Ishikawa (cell line): ENCODE results near the gene GHSR.
A peak's percentile ranks its signal among the peaks of the same experiment; 100 is the strongest.

Source experiments
- CEBPB ChIP-seq: IDR thresholded peaks from 2 replicates; pipeline ENCODE4 v1.6.1; 2012
- CREB1 ChIP-seq: IDR thresholded peaks from 2 replicates; pipeline ENCODE4 v1.6.1; 2012; ENCODE audit warnings: low read depth
- EGR1 ChIP-seq: IDR thresholded peaks from 2 replicates; pipeline ENCODE4 v1.6.1; 2012
- EP300 ChIP-seq: IDR thresholded peaks from 2 replicates; pipeline ENCODE4 v1.6.1; 2012; ENCODE audit warnings: borderline replicate concordance
- FOXM1 ChIP-seq: IDR thresholded peaks from 2 replicates; pipeline ENCODE4 v1.6.1; 2012; ENCODE audit warnings: low read depth, borderline replicate concordance
- NFIC ChIP-seq: IDR thresholded peaks from 2 replicates; pipeline ENCODE4 v1.6.1; 2012
- RAD21 ChIP-seq: IDR thresholded peaks from 2 replicates; pipeline ENCODE4 v1.6.1; 2012; ENCODE audit warnings: low read depth
- TAF1 ChIP-seq: IDR thresholded peaks from 2 replicates; pipeline ENCODE4 v1.6.1; 2012; ENCODE audit warnings: low read depth, mild to moderate bottlenecking
- TCF12 ChIP-seq: IDR thresholded peaks from 2 replicates; pipeline ENCODE4 v1.6.1; 2012; ENCODE audit warnings: low read depth
- TEAD4 ChIP-seq: IDR thresholded peaks from 2 replicates; pipeline ENCODE4 v1.6.1; 2012
- USF1 ChIP-seq: IDR thresholded peaks from 2 replicates; pipeline ENCODE4 v1.6.1; 2012
- YY1 ChIP-seq: IDR thresholded peaks from 2 replicates; pipeline ENCODE4 v1.6.1; 2012; ENCODE audit warnings: low read depth
- ZBTB7A ChIP-seq: IDR thresholded peaks from 2 replicates; pipeline ENCODE4 v1.6.1; 2012; ENCODE audit warnings: low read depth
- TF ChIP-seq, protein P1 (sequence below): IDR thresholded peaks from 2 replicates; pipeline ENCODE4 v1.6.1; 2012; ENCODE audit warnings: low read depth, mild to moderate bottlenecking
- TF ChIP-seq, protein P2 (sequence below): IDR thresholded peaks from 2 replicates; pipeline ENCODE4 v1.6.1; 2012

The GHSR gene

DNA sequence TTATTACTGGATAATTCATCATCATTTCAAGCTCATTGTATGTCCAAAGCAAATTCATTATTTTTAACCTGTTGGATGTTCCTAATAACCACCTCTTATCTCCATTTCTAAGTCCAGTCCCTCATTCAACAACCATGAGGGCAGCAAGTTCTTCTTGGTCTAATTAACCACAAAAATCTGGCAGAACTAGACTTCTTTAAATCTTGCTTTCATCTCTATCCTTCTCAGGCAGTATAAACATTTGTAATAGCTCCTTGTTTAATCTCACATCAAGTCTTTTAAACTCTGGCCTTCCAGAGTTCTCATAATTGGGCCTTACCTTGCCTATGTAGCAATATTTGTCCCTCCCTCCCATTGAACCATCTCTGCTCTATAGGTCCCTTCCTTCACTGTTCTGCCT is 17.0 kb upstream of the GHSR start:
- TF ChIP-seq EP300 = no peak
- TF ChIP-seq, protein P1, sequence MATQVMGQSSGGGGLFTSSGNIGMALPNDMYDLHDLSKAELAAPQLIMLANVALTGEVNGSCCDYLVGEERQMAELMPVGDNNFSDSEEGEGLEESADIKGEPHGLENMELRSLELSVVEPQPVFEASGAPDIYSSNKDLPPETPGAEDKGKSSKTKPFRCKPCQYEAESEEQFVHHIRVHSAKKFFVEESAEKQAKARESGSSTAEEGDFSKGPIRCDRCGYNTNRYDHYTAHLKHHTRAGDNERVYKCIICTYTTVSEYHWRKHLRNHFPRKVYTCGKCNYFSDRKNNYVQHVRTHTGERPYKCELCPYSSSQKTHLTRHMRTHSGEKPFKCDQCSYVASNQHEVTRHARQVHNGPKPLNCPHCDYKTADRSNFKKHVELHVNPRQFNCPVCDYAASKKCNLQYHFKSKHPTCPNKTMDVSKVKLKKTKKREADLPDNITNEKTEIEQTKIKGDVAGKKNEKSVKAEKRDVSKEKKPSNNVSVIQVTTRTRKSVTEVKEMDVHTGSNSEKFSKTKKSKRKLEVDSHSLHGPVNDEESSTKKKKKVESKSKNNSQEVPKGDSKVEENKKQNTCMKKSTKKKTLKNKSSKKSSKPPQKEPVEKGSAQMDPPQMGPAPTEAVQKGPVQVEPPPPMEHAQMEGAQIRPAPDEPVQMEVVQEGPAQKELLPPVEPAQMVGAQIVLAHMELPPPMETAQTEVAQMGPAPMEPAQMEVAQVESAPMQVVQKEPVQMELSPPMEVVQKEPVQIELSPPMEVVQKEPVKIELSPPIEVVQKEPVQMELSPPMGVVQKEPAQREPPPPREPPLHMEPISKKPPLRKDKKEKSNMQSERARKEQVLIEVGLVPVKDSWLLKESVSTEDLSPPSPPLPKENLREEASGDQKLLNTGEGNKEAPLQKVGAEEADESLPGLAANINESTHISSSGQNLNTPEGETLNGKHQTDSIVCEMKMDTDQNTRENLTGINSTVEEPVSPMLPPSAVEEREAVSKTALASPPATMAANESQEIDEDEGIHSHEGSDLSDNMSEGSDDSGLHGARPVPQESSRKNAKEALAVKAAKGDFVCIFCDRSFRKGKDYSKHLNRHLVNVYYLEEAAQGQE = no peak

GRCh38 chr3:172464306-172464705 is 16.1 kb upstream of the GHSR start:
- TF ChIP-seq NFIC (no peak), EGR1 (no peak), YY1 (no peak), ZBTB7A (no peak), TAF1 (no peak), TCF12 (no peak), CEBPB (no peak), TEAD4 (no peak), CREB1 (no peak), FOXM1 (no peak), RAD21 (no peak), EP300 (no peak), USF1 (no peak)
- TF ChIP-seq, protein P1 = no peak
- TF ChIP-seq, protein P2, sequence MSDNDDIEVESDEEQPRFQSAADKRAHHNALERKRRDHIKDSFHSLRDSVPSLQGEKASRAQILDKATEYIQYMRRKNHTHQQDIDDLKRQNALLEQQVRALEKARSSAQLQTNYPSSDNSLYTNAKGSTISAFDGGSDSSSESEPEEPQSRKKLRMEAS = no peak

DNA sequence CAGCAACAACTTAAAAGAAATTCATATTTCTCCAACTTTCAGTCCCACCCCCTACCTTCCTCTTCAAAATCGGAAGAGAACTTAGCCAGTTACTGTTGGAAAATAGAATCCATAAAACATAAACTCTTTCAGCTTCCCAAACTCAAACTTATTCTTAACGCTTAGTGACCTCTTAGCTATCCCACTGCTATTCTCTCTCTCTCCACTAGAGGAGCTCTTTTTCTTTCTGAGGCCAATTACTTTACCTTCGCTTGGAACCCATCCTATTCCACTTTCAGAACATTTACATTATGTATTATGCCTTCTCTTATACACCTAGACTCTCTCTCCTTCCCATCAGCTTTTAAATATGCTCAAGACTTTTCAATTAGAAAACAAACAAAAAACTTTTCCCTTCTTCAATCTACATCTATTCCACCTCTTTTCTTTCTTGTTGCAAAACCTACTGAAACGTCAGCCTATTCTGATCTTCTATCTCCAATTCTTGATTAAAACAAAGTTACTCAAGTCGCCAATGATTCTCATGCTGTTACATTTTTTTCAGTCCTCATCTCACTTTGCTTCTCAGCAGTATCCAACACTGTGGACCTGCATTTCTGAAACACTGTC is 13.4 kb upstream of the GHSR start:
- peak; percentile 73 for TF ChIP-seq RAD21
- TF ChIP-seq TCF12 = no peak

DNA sequence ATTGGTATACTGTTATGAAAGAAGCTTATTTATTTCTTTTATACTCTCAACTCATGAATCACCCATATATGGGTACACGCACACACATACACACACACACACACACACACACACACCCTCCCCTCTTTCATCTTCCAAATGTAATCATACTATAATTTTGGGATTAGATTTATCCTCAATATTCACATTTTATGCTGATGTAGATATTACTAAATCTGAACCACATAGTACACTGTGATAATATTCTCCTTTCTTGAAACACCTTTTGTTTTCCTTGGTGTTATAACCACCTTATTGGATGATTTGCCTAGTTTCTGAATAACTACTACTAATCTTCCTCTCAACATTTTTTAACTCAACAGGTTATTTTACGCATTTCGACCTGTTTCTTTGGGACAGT is 8.1 kb upstream of the GHSR start:
- TF ChIP-seq FOXM1 = no peak
- TF ChIP-seq YY1 = no peak
- TF ChIP-seq TEAD4 = no peak
- no peak for TF ChIP-seq EGR1
- TF ChIP-seq USF1 = no peak
- TF ChIP-seq, protein P2 = no peak
- no peak for TF ChIP-seq CEBPB

DNA sequence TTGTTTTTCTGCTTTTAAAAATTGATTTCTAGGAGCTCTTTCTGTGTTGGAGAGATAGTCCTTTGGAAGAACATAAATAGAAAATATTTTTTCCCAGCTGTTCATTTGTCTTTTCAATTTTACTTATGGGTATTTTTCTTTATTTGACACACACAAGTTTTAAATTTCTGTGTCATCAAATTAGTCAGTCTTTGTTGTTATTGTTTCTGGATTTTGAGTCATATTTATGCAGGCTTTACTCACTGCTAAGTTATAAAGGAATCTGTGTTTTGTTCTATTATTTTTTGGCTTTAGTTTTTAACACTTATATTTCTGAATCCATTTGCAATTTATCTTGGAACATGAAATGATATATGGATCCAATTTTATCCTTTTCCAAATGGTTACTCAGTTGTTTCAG is 5.9 kb upstream of the GHSR start:
- TF ChIP-seq FOXM1 = no peak
- no peak for TF ChIP-seq CEBPB
- no peak for TF ChIP-seq EP300

DNA sequence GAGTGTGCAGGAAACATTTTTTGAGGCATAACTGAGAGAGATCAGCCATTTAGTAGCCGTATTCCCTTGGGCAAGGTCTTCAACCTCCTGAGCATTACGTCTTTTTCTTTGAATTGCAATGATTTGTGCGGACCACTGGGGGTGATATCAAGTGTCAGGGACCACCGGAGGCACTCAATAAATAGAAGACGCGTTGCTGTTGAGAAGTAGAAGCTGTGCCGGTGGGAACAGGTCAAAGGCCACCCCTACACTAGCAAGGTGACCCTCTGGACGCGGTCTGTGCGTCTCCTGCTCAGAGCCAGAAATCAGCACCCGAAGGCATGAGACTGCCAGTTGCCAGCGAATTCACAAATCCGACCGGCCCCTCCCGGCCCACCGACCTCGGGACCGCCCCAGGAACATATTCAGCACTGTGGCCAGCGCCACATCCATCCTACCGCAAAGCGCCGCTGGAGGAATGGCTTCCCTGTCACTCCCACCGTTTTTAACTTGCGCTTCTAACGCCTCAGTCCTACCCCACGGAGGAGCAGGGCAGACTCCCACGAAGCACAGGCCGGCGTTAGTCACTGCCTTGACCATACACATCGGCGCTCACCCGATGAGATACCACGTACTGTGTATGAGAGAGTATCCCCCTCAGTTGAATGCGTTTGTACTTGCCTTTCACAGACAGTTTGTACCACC is 1.4 kb upstream of the GHSR start:
- TF ChIP-seq, protein P1 = peak; percentile 98
- no peak for TF ChIP-seq FOXM1
- TF ChIP-seq, protein P2 = peak; percentile 43; the same call in 1 of the 2 replicates
- no peak for TF ChIP-seq TAF1
- peak; percentile 58 for TF ChIP-seq TEAD4
- TF ChIP-seq TCF12 = no peak
- no peak for TF ChIP-seq EGR1
- TF ChIP-seq NFIC = no peak
- peak; percentile 38; the same call in 1 of the 2 replicates for TF ChIP-seq RAD21
- no peak for TF ChIP-seq USF1
- TF ChIP-seq YY1 = peak; percentile 84
- no peak for TF ChIP-seq EP300
- no peak for TF ChIP-seq CREB1
- no peak for TF ChIP-seq CEBPB
- peak; percentile 65; the same call in 1 of the 2 replicates for TF ChIP-seq ZBTB7A
